HCT116 (cell line): ENCODE data around the gene CXCR6. TPM values are rescaled to one million over a fixed set of nuclear protein-coding genes. Genes with fewer than 3 reads are reported as not detected.

ENCODE experiments used
- ATAC-seq: fragments of 200-7000 bp; cut with Tn5 transposase; 2 replicates; pipeline ENCODE4 v1.9.1; 2020; ENCODE audit warnings: mild to moderate bottlenecking, moderate library complexity
- BruUV-seq: library from RNA; stranded (reverse); fragments of 400-500 nt; replicated peaks from 2 replicates; lab custom pipeline; 2021; lab: Mats Ljungman, UMichigan
- CTCF ChIA-PET: fragments of 300-600 bp; sonication (Branson Sonifier 250); formaldehyde crosslinking; loops from one replicate; lab custom pipeline; 2021; ENCODE audit warnings: antibody characterized with exemption; lab: Charles Lee
- POLR2A ChIA-PET: fragments of 300-600, 350-600 bp; sonication (Branson Sonifier 250); formaldehyde crosslinking; loops from one replicate; lab custom pipeline; 2021; ENCODE audit warnings: antibody characterized with exemption; lab: Charles Lee
- RAD21 ChIA-PET, 2 experiments: fragments of 300-600 bp; sonication (Branson Sonifier 250); formaldehyde crosslinking; loops; one replicate each; lab custom pipeline; 2023; ENCODE audit warnings: low total read pairs in 2 of 2; ENCODE audit not compliant: uncharacterized antibody in 2 of 2, unreplicated experiment in 2 of 2, low non-redundant PET in 1 of 2; lab: Charles Lee
- DNase-seq: peaks from one replicate; pipeline ENCODE4 v3.0.0-alpha.2; 2010; ENCODE audit warnings: low read depth, low spot score
- H2AFZ ChIP-seq: fragments of 200-600 bp; shearing (Covaris generic), sonication (generic); 2 replicates; pipeline ENCODE4 v1.6.1; 2017; ENCODE audit warnings: low read depth, mixed run types, mixed read lengths, antibody characterized with exemption, low read length; ENCODE audit not compliant: poor library complexity, severe bottlenecking
- H3K27ac ChIP-seq: 2 replicates; pipeline ENCODE4 v1.5.1; 2012; ENCODE audit warnings: low read depth, low read length
- H3K27me3 ChIP-seq: fragments of 200-600 bp; sonication (generic); 2 replicates; pipeline ENCODE4 v1.6.1; 2016; ENCODE audit warnings: mixed run types, low read length, mixed read lengths; ENCODE audit not compliant: insufficient read depth
- H3K36me3 ChIP-seq, 2 experiments: fragments of 200-500 bp in 1 of 2; fragments of 200-600 bp in 1 of 2; sonication (Bioruptor generic) in 1 of 2; sonication (generic) in 1 of 2; 2 replicates each; pipeline versions ENCODE4 v1.5.1 to v1.6.1; 2014 to 2016; ENCODE audit warnings: low read length in 2 of 2, inconsistent platforms in 1 of 2, mixed read lengths in 1 of 2, mixed run types in 1 of 2; ENCODE audit not compliant: insufficient read depth in 2 of 2, control insufficient read depth in 1 of 2
- H3K4me1 ChIP-seq, 2 experiments: fragments of 200-600 bp in 1 of 2; sonication (generic) in 1 of 2; 2 replicates each; pipeline versions ENCODE4 v1.5.1 to v1.6.1; 2012 to 2017; ENCODE audit warnings: low read length in 2 of 2, inconsistent platforms in 1 of 2, mild to moderate bottlenecking in 1 of 2, mixed read lengths in 1 of 2, mixed run types in 1 of 2, moderate library complexity in 1 of 2; ENCODE audit not compliant: insufficient read depth in 2 of 2, control insufficient read depth in 1 of 2
- H3K4me2 ChIP-seq: fragments of 200-600 bp; sonication (generic); 2 replicates; pipeline ENCODE4 v1.6.1; 2017; ENCODE audit warnings: mixed run types, low read length, mixed read lengths
- H3K4me3 ChIP-seq, 2 experiments: fragments of 200-600 bp in 1 of 2; sonication (generic) in 1 of 2; replicated peaks in 1 of 2; 2 replicates each; pipeline ENCODE4 v1.5.1; 2011 to 2016; ENCODE audit warnings: low read length in 2 of 2, control low read depth in 1 of 2, low read depth in 1 of 2, mild to moderate bottlenecking in 1 of 2, mixed read lengths in 1 of 2, mixed run types in 1 of 2
- H3K79me2 ChIP-seq: fragments of 200-600 bp; sonication (generic); 2 replicates; pipeline ENCODE4 v1.6.1; 2017; ENCODE audit warnings: mild to moderate bottlenecking, mixed run types, low read length, moderate library complexity, mixed read lengths; ENCODE audit not compliant: insufficient read depth
- H3K9ac ChIP-seq: fragments of 200-600 bp; sonication (generic); 2 replicates; pipeline ENCODE4 v1.6.1; 2016; ENCODE audit warnings: low read length, mixed read lengths
- H3K9me2 ChIP-seq: fragments of 200-600 bp; sonication (generic), shearing (Covaris generic); 2 replicates; pipeline ENCODE4 v1.6.1; 2017; ENCODE audit warnings: mixed run types, mild to moderate bottlenecking, moderate library complexity; ENCODE audit not compliant: insufficient read depth
- H3K9me3 ChIP-seq, 2 experiments: fragments of 200-500 bp in 1 of 2; fragments of 200-600 bp in 1 of 2; sonication (Bioruptor generic) in 1 of 2; sonication (generic) in 1 of 2; 2 replicates each; pipeline ENCODE4 v1.6.1; 2014 to 2017; ENCODE audit warnings: low read length in 2 of 2, mixed read lengths in 2 of 2, inconsistent platforms in 1 of 2, low read depth in 1 of 2, mild to moderate bottlenecking in 1 of 2, mixed run types in 1 of 2, moderate library complexity in 1 of 2; ENCODE audit not compliant: control insufficient read depth in 1 of 2, insufficient read depth in 1 of 2
- H4K20me1 ChIP-seq: fragments of 200-600 bp; sonication (generic), shearing (Covaris generic); 2 replicates; pipeline ENCODE4 v1.6.1; 2017; ENCODE audit warnings: mixed run types, mild to moderate bottlenecking, moderate library complexity; ENCODE audit not compliant: insufficient read depth
- ATF3 ChIP-seq: IDR thresholded peaks from 2 replicates; pipeline ENCODE4 v1.6.1; 2012
- CEBPB ChIP-seq: IDR thresholded peaks from 2 replicates; pipeline ENCODE4 v1.6.1; 2012; ENCODE audit warnings: low read depth
- CTCF ChIP-seq, 3 experiments: fragments of 200-600 bp in 1 of 3; sonication (generic) in 1 of 3; IDR thresholded peaks in 2 of 3; conservative IDR thresholded peaks in 1 of 3; 2 replicates each; pipeline ENCODE4 v1.5.1; 2012 to 2017; ENCODE audit warnings: low read depth in 2 of 3, low read length in 2 of 3, antibody characterized with exemption in 1 of 3, borderline replicate concordance in 1 of 3, control low read depth in 1 of 3, mild to moderate bottlenecking in 1 of 3, mixed read lengths in 1 of 3, mixed run types in 1 of 3, moderate library complexity in 1 of 3; ENCODE audit not compliant: insufficient read depth in 1 of 3
- ELF1 ChIP-seq: IDR thresholded peaks from 2 replicates; pipeline ENCODE4 v1.6.1; 2012; ENCODE audit warnings: low read depth, borderline replicate concordance
- EZH2 ChIP-seq: fragments of 200-600 bp; sonication (generic); IDR thresholded peaks from 2 replicates; pipeline ENCODE4 v1.6.1; 2017; ENCODE audit warnings: antibody characterized with exemption, mixed run types
- EZH2phosphoT487 ChIP-seq: fragments of 200-600 bp; IDR thresholded peaks from 2 replicates; pipeline ENCODE4 v1.6.1; 2018; ENCODE audit warnings: antibody characterized with exemption, borderline replicate concordance
- FOSL1 ChIP-seq: IDR thresholded peaks from 2 replicates; pipeline ENCODE4 v1.6.1; 2012; ENCODE audit warnings: low read depth
- MAX ChIP-seq: IDR thresholded peaks from 2 replicates; pipeline ENCODE4 v1.6.1; 2012
- POLR2AphosphoS5 ChIP-seq: IDR thresholded peaks from 2 replicates; pipeline ENCODE4 v1.6.1; 2011; ENCODE audit warnings: mild to moderate bottlenecking, low read depth, low read length, moderate library complexity
- SIN3A ChIP-seq: IDR thresholded peaks from 2 replicates; pipeline ENCODE4 v1.6.1; 2012; ENCODE audit warnings: low read depth
- SRF ChIP-seq: IDR thresholded peaks from 2 replicates; pipeline ENCODE4 v1.6.1; 2012; ENCODE audit warnings: low read depth
- YY1 ChIP-seq: IDR thresholded peaks from 2 replicates; pipeline ENCODE4 v1.6.1; 2011; ENCODE audit warnings: low read length, low read depth, moderate library complexity, mild to moderate bottlenecking; ENCODE audit not compliant: insufficient replicate concordance; ENCODE audit errors: extremely low read depth
- ZFX ChIP-seq: fragments of 450-650 bp; IDR thresholded peaks from 2 replicates; pipeline ENCODE4 v1.6.1; 2017
- intact Hi-C: fragments of 100-400 bp; cut with micrococcal nuclease; formaldehyde crosslinking; loops from 2 replicates; pipeline ENCODE4 v1.10.0; 2022
- total RNA-seq: library from RNA; stranded (reverse); gene quantifications from one replicate; pipeline ENCODE4 v1.2.1, GENCODE V29; 2021; ENCODE audit not compliant: unreplicated experiment
- TF ChIP-seq, protein P1 (sequence below): IDR thresholded peaks from 2 replicates; pipeline ENCODE4 v1.6.1; 2012; ENCODE audit warnings: low read depth
- TF ChIP-seq, protein P2 (sequence below): IDR thresholded peaks from 2 replicates; pipeline ENCODE4 v1.6.1; 2011; ENCODE audit warnings: mild to moderate bottlenecking, low read length, moderate library complexity; ENCODE audit not compliant: insufficient replicate concordance; ENCODE audit errors: extremely low read depth

The CXCR6 gene
- total RNA-seq, 1 experiment from 2014 or later, result not detected

- DNase-seq, result no peak
- no peaks in the 10 kb centered on the region for H3K27me3 ChIP-seq
- no peaks in the 10 kb centered on the region for H4K20me1 ChIP-seq
- no TSS peak for BruUV-seq
- H3K9me3 ChIP-seq, result no peaks in the 10 kb centered on the region
- peaks cover 34% of the 10 kb centered on the region for H3K79me2 ChIP-seq
- H3K27ac ChIP-seq, result no peak overlapping the region
- H3K36me3 ChIP-seq, result no peaks in the 10 kb centered on the region
- H3K9ac ChIP-seq, result no peak overlapping the region
- H2AFZ ChIP-seq, result no peak overlapping the region
- intact Hi-C loops, result no loop called here
- ChIA-PET CTCF (no interaction called here), POLR2A (no interaction called here), RAD21 (no interaction called here)
- no peak overlapping the region for H3K4me3 ChIP-seq
- H3K9me2 ChIP-seq, result no peaks in the 10 kb centered on the region
- no peak for ATAC-seq
- H3K4me2 ChIP-seq, result no peak overlapping the region
- peaks cover 5 to 35% of the 10 kb centered on the region in 2 experiments; a peak in 3 of 4 replicates for H3K4me1 ChIP-seq
- TF ChIP-seq ZFX (no peak), ELF1 (no peak), CTCF (IDR thresholded peaks at IDR 0.05 in 2 of 3, conservative IDR thresholded peaks at IDR 0.05 in 1 of 3; ENCODE audit: borderline replicate concordance in 1 of 3, insufficient read depth in 1 of 3, low read depth in 2 of 3, low read length in 2 of 3) (no peak), SIN3A (no peak), ATF3 (no peak), MAX (no peak), FOSL1 (no peak), EZH2 (no peak), YY1 (no peak), SRF (no peak), CEBPB (no peak), EZH2phosphoT487 (no peak), POLR2AphosphoS5 (no peak)
- TF ChIP-seq, protein P1, sequence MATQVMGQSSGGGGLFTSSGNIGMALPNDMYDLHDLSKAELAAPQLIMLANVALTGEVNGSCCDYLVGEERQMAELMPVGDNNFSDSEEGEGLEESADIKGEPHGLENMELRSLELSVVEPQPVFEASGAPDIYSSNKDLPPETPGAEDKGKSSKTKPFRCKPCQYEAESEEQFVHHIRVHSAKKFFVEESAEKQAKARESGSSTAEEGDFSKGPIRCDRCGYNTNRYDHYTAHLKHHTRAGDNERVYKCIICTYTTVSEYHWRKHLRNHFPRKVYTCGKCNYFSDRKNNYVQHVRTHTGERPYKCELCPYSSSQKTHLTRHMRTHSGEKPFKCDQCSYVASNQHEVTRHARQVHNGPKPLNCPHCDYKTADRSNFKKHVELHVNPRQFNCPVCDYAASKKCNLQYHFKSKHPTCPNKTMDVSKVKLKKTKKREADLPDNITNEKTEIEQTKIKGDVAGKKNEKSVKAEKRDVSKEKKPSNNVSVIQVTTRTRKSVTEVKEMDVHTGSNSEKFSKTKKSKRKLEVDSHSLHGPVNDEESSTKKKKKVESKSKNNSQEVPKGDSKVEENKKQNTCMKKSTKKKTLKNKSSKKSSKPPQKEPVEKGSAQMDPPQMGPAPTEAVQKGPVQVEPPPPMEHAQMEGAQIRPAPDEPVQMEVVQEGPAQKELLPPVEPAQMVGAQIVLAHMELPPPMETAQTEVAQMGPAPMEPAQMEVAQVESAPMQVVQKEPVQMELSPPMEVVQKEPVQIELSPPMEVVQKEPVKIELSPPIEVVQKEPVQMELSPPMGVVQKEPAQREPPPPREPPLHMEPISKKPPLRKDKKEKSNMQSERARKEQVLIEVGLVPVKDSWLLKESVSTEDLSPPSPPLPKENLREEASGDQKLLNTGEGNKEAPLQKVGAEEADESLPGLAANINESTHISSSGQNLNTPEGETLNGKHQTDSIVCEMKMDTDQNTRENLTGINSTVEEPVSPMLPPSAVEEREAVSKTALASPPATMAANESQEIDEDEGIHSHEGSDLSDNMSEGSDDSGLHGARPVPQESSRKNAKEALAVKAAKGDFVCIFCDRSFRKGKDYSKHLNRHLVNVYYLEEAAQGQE, result no peak
- TF ChIP-seq, protein P2, sequence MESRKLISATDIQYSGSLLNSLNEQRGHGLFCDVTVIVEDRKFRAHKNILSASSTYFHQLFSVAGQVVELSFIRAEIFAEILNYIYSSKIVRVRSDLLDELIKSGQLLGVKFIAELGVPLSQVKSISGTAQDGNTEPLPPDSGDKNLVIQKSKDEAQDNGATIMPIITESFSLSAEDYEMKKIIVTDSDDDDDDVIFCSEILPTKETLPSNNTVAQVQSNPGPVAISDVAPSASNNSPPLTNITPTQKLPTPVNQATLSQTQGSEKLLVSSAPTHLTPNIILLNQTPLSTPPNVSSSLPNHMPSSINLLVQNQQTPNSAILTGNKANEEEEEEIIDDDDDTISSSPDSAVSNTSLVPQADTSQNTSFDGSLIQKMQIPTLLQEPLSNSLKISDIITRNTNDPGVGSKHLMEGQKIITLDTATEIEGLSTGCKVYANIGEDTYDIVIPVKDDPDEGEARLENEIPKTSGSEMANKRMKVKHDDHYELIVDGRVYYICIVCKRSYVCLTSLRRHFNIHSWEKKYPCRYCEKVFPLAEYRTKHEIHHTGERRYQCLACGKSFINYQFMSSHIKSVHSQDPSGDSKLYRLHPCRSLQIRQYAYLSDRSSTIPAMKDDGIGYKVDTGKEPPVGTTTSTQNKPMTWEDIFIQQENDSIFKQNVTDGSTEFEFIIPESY, result no peak
These were observed 49.6 kb downstream of the CXCR6 start for GRCh38 chr3:45992821-45993221.
